HepG2 (cell line): ENCODE data around the gene DELE1. TPM values are rescaled to one million over a fixed set of nuclear protein-coding genes. Genes with fewer than 3 reads are reported as not detected.

ENCODE experiments used
- ATAC-seq: fragments of 200-7000 bp; cut with Tn5 transposase; 3 replicates; pipeline ENCODE4 v1.9.1; 2020; ENCODE audit warnings: mild to moderate bottlenecking, moderate library complexity
- BruUV-seq: library from RNA; stranded (reverse); fragments of 400-500 nt; replicated peaks from 2 replicates; lab custom pipeline; 2021; lab: Mats Ljungman, UMichigan
- CTCF ChIA-PET: fragments of 300-600 bp; formaldehyde crosslinking; extraction: SDS; loops from one replicate; lab custom pipeline; 2021; ENCODE audit warnings: low total read pairs, inconsistent platforms, low intra/inter-chr PET ratio; lab: Yijun Ruan, JAX
- POLR2A ChIA-PET: fragments of 350-600 bp; sonication (Branson Sonifier 250); formaldehyde crosslinking; loops from one replicate; lab custom pipeline; 2020; ENCODE audit warnings: antibody characterized with exemption, inconsistent platforms; lab: Yijun Ruan, JAX
- DNase-seq: peaks from one replicate; pipeline ENCODE4 v3.0.0-alpha.2; 2015; ENCODE audit warnings: low spot score
- FAIRE-seq: peaks from 3 replicates; lab custom pipeline; 2011; peaks lifted over from hg19 to GRCh38; lab: Jason Lieb, UNC
- H2AFZ ChIP-seq: one replicate; pipeline ENCODE4 v1.6.1; 2011; ENCODE audit warnings: low read length, inconsistent platforms
- H3K27ac ChIP-seq: fragments of 300-600 bp; 3 replicates; pipeline ENCODE4 v1.8.0; 2011; ENCODE audit warnings: mixed run types, mild to moderate bottlenecking, mixed read lengths, low read length, inconsistent platforms; ENCODE audit not compliant: insufficient read depth; ENCODE audit errors: extremely low read length
- H3K27me3 ChIP-seq, 2 experiments: fragments of 200-600 bp in 1 of 2; 2 replicates in 1 of 2; 3 replicates in 1 of 2; pipeline versions ENCODE4 v1.6.0 to v1.8.0; 2011; ENCODE audit warnings: low read length in 2 of 2, mild to moderate bottlenecking in 2 of 2, moderate library complexity in 2 of 2, inconsistent platforms in 1 of 2; ENCODE audit not compliant: insufficient read depth in 2 of 2, control insufficient read depth in 1 of 2
- H3K36me3 ChIP-seq, 2 experiments: fragments of 200-600 bp in 1 of 2; replicated peaks in 1 of 2; 2 replicates in 1 of 2; 3 replicates in 1 of 2; pipeline versions ENCODE4 v1.5.1 to v1.8.0; 2011; ENCODE audit warnings: low read length in 2 of 2, inconsistent platforms in 1 of 2; ENCODE audit not compliant: insufficient read depth in 2 of 2, control insufficient read depth in 1 of 2
- H3K4me1 ChIP-seq: 2 replicates; pipeline ENCODE4 v1.5.1; 2012; ENCODE audit warnings: low read length, inconsistent platforms; ENCODE audit not compliant: insufficient read depth
- H3K4me2 ChIP-seq: 2 replicates; pipeline ENCODE4 v1.6.0; 2011; ENCODE audit warnings: low read depth, low read length, inconsistent platforms
- H3K4me3 ChIP-seq, 3 experiments: fragments of 200-600 bp in 1 of 3; sonication (generic), shearing (Covaris generic) in 1 of 3; replicated peaks in 1 of 3; 2 replicates each; pipeline ENCODE4 v1.5.1; 2011 to 2016; ENCODE audit warnings: low read length in 3 of 3, inconsistent platforms in 2 of 3, low read depth in 2 of 3, mild to moderate bottlenecking in 2 of 3, control low read depth in 1 of 3, mixed read lengths in 1 of 3; ENCODE audit not compliant: insufficient read depth in 1 of 3
- H3K79me2 ChIP-seq: one replicate; pipeline ENCODE4 v1.6.1; 2011; ENCODE audit warnings: low read length, inconsistent platforms; ENCODE audit not compliant: insufficient read depth
- H3K9ac ChIP-seq: 2 replicates; pipeline ENCODE4 v1.6.0; 2011; ENCODE audit warnings: mild to moderate bottlenecking, low read depth, low read length, inconsistent platforms; ENCODE audit not compliant: insufficient read depth
- H3K9me3 ChIP-seq: 2 replicates; pipeline ENCODE4 v1.5.1; 2012; ENCODE audit warnings: mild to moderate bottlenecking, low read length
- H4K20me1 ChIP-seq: 2 replicates; pipeline ENCODE4 v1.6.0; 2011; ENCODE audit warnings: inconsistent platforms, mild to moderate bottlenecking, low read length, moderate library complexity; ENCODE audit not compliant: insufficient read depth
- AGO1 ChIP-seq: fragments of 200-400 bp; formaldehyde crosslinking; IDR thresholded peaks from 2 replicates; pipeline ENCODE4 v1.6.1; 2017; ENCODE audit warnings: mild to moderate bottlenecking, low read depth, low read length, moderate library complexity; ENCODE audit not compliant: poor library complexity, severe bottlenecking
- ARNT ChIP-seq: fragments of 450-650 bp; IDR thresholded peaks from 2 replicates; pipeline ENCODE4 v1.6.1; 2017
- EP300 ChIP-seq, 3 experiments: sonication (generic) in 1 of 3; formaldehyde crosslinking in 1 of 3; IDR thresholded peaks; 2 replicates each; pipeline versions ENCODE4 v1.5.1 to v1.6.1; 2011 to 2020; ENCODE audit warnings: low read depth in 2 of 3, low read length in 2 of 3, borderline replicate concordance in 1 of 3, improper control_type of control experiment in 1 of 3, mild to moderate bottlenecking in 1 of 3, missing genetic modification reagents in 1 of 3, moderate library complexity in 1 of 3
- GABPB1 ChIP-seq: IDR thresholded peaks from 2 replicates; pipeline ENCODE4 v1.6.1; 2016; ENCODE audit warnings: mild to moderate bottlenecking, missing genetic modification reagents, moderate library complexity, missing compliant biosample characterization
- HOXA7 ChIP-seq: sonication (generic); formaldehyde crosslinking; IDR thresholded peaks from 2 replicates; pipeline ENCODE4 v1.8.1; 2022; ENCODE audit warnings: mild to moderate bottlenecking, missing genetic modification reagents, moderate library complexity
- KMT2B ChIP-seq: IDR thresholded peaks from 2 replicates; pipeline ENCODE4 v1.6.1; 2016; ENCODE audit warnings: missing genetic modification reagents, missing compliant biosample characterization
- MAFF ChIP-seq: IDR thresholded peaks from 2 replicates; pipeline ENCODE4 v1.6.1; 2011; ENCODE audit warnings: low read depth, low read length, improper control_type of control experiment
- MBD4 ChIP-seq: IDR thresholded peaks from 2 replicates; pipeline ENCODE4 v1.6.1; 2012; ENCODE audit warnings: low read length, inconsistent platforms, borderline replicate concordance
- MTF1 ChIP-seq: sonication (generic); formaldehyde crosslinking; IDR thresholded peaks from 2 replicates; pipeline ENCODE4 v1.5.0; 2020; ENCODE audit warnings: missing genetic modification reagents
- ZNF335 ChIP-seq: sonication (generic); formaldehyde crosslinking; IDR thresholded peaks from 2 replicates; pipeline ENCODE4 v1.4.0; 2020; ENCODE audit warnings: missing genetic modification reagents
- ZUFSP ChIP-seq: sonication (generic); formaldehyde crosslinking; IDR thresholded peaks from 2 replicates; pipeline ENCODE4 v1.9.0; 2021; ENCODE audit warnings: missing genetic modification reagents, mild to moderate bottlenecking, borderline replicate concordance
- WGBS: methylation state at CpG from one replicate; pipeline ENCODE4 v1.1.6; 2017; ENCODE audit warnings: low lambda C conversion rate; 5-methylcytosine and 5-hydroxymethylcytosine counted together
- in situ Hi-C: cut with HindIII; loops from 2 replicates; pipeline ENCODE4 v1.10.0; 2017; ENCODE audit warnings: low pct_unique_long_range_greater_than_20kb; ENCODE audit not compliant: extremely low pct_ligation_motif_present
- intact Hi-C: fragments of 100-400 bp; cut with micrococcal nuclease; formaldehyde crosslinking; loops from one replicate; pipeline ENCODE4 v1.10.0; 2022; ENCODE audit not compliant: unreplicated experiment
- polyA plus RNA-seq, 8 experiments: library from polyadenylated mRNA; depleted of rRNA in 3 of 8; stranded (reverse) in 7 of 8; unstranded in 1 of 8; fragments of >200 nt; fragmentation: Illumina TruSeq in 4 of 8; extraction: Trizol in 4 of 8; gene quantifications; 2 replicates each; pipeline versions ENCODE4 v1.2.1 to v1.2.3, GENCODE V29; 2011 to 2016; ENCODE audit warnings: low read depth in 4 of 8, missing spikeins in 1 of 8, mixed read lengths in 1 of 8; ENCODE audit not compliant: insufficient read depth in 1 of 8
- total RNA-seq, 5 experiments: library from RNA; depleted of rRNA; stranded (reverse); fragments of >200 nt; fragmentation: Illumina TruSeq; extraction: Trizol; gene quantifications; 2 replicates each; pipeline ENCODE4 v1.2.3, GENCODE V29; 2016; ENCODE audit warnings: low read depth in 1 of 5
- TF ChIP-seq, protein P1 (sequence below): sonication (generic); formaldehyde crosslinking; IDR thresholded peaks from 2 replicates; pipeline ENCODE4 v1.5.1; 2020; ENCODE audit warnings: missing genetic modification reagents, mild to moderate bottlenecking, borderline replicate concordance
- TF ChIP-seq, protein P2 (sequence below): IDR thresholded peaks from 2 replicates; pipeline ENCODE4 v1.6.1; 2012; ENCODE audit warnings: low read depth, low read length, improper control_type of control experiment
- TF ChIP-seq, protein P3 (sequence below): sonication (generic); formaldehyde crosslinking; IDR thresholded peaks from 2 replicates; pipeline ENCODE4 v1.5.0; 2020; ENCODE audit warnings: missing genetic modification reagents, mild to moderate bottlenecking, borderline replicate concordance

DELE1 gene
- total and polyA plus RNA-seq, 2 of the 13 experiments (the other 11 are each of a cell fraction or from before 2014, with no cell fraction given), result 57.5 to 90.3 TPM

- Histone ChIP-seq H3K36me3 (peaks cover 4 to 35% of the 10 kb centered on the region in 2 experiments; a peak in 4 of 5 replicates), H3K4me2 (no peak overlapping the region), H4K20me1 (no peaks in the 10 kb centered on the region), H3K27me3 (no peaks in the 10 kb centered on the region), H3K9me3 (no peaks in the 10 kb centered on the region), H3K4me1 (peaks cover 11% of the 10 kb centered on the region), H3K4me3 (no peak overlapping the region), H2AFZ (no peak overlapping the region), H3K79me2 (no peaks in the 10 kb centered on the region), H3K27ac (no peak overlapping the region), H3K9ac (no peak overlapping the region)
- in situ Hi-C loops, result loop anchor here (25.0 kb wide), 1 partner anchor 586 kb away; no protein-coding TSS in a partner anchor
- FAIRE-seq (no peak), ATAC-seq (no peak), DNase-seq (no peak)
- POLR2A ChIA-PET, result interaction anchor here (1.0 kb wide), 1 partner anchor 52 kb away, joined by 3 read pairs; the partner anchor contains the start of gene DELE1
- TF ChIP-seq ZUFSP (CRISPR knock-in tag), result no peak
- TF ChIP-seq ARNT, result no peak
- TF ChIP-seq HOXA7, result no peak
- no peak for TF ChIP-seq EP300 (IDR thresholded peaks at IDR 0.05; ENCODE audit: low read depth in 2 of 2, low read length in 2 of 2)
- no peak for TF ChIP-seq EP300 (CRISPR knock-in tag; IDR thresholded peaks at IDR 0.05; ENCODE audit: borderline replicate concordance)
- TF ChIP-seq AGO1, result no peak
- TF ChIP-seq KMT2B (CRISPR knock-in tag), result no peak
- TF ChIP-seq, protein P1, sequence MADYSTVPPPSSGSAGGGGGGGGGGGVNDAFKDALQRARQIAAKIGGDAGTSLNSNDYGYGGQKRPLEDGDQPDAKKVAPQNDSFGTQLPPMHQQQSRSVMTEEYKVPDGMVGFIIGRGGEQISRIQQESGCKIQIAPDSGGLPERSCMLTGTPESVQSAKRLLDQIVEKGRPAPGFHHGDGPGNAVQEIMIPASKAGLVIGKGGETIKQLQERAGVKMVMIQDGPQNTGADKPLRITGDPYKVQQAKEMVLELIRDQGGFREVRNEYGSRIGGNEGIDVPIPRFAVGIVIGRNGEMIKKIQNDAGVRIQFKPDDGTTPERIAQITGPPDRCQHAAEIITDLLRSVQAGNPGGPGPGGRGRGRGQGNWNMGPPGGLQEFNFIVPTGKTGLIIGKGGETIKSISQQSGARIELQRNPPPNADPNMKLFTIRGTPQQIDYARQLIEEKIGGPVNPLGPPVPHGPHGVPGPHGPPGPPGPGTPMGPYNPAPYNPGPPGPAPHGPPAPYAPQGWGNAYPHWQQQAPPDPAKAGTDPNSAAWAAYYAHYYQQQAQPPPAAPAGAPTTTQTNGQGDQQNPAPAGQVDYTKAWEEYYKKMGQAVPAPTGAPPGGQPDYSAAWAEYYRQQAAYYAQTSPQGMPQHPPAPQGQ (CRISPR knock-in tag), result no peak
- no peak for TF ChIP-seq MAFF
- no peak for TF ChIP-seq MBD4
- TF ChIP-seq, protein P2, sequence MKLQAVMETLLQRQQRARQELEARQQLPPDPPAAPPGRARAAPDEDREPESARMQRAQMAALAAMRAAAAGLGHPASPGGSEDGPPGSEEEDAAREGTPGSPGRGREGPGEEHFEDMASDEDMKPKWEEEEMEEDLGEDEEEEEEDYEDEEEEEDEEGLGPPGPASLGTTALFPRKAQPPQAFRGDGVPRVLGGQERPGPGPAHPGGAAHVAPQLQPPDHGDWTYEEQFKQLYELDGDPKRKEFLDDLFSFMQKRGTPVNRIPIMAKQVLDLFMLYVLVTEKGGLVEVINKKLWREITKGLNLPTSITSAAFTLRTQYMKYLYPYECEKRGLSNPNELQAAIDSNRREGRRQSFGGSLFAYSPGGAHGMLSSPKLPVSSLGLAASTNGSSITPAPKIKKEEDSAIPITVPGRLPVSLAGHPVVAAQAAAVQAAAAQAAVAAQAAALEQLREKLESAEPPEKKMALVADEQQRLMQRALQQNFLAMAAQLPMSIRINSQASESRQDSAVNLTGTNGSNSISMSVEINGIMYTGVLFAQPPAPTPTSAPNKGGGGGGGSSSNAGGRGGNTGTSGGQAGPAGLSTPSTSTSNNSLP, result no peak
- no peak for TF ChIP-seq MTF1 (CRISPR knock-in tag)
- no peak for TF ChIP-seq GABPB1 (CRISPR knock-in tag)
- TF ChIP-seq, protein P3, sequence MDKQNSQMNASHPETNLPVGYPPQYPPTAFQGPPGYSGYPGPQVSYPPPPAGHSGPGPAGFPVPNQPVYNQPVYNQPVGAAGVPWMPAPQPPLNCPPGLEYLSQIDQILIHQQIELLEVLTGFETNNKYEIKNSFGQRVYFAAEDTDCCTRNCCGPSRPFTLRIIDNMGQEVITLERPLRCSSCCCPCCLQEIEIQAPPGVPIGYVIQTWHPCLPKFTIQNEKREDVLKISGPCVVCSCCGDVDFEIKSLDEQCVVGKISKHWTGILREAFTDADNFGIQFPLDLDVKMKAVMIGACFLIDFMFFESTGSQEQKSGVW (CRISPR knock-in tag), result no peak
- no peak for TF ChIP-seq ZNF335 (CRISPR knock-in tag)
- no TSS peak for BruUV-seq
- CTCF ChIA-PET, result no interaction called here
- intact Hi-C loops, result no loop called here
- WGBS, result 99% methylated on average over 6 of the region's 6 CpGs
These were observed 52.5 kb downstream of the DELE1 start for GRCh38 chr5:141976176-141976575.
